ENCODE measurements around the gene TDRD1. TPM values are rescaled to one million over a fixed set of nuclear protein-coding genes. Genes with fewer than 3 reads are reported as not detected.

The TDRD1 gene
- total RNA-seq, 1 donor from 2014 or later, result 2.1 TPM

DNA sequence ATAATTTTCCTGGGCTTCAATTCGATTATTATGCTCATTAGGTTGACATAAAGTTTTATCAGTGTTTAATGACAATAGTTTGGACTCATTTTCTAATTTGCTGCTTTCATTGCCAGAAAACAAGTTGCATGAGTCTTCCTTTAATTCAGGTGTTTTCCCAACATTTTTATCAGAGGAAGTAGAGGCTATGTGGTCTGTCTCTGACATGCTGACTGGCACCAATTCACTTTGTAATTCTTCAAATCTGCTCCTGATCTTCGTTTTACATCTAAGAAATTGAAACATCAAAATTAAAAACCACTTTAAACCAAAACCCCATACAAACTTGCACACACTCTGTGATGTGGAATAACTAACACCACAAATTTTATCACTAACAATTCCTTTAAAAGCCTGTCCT, 16.1 kb upstream of the TDRD1 start:
- TF ChIP-seq, protein P1, sequence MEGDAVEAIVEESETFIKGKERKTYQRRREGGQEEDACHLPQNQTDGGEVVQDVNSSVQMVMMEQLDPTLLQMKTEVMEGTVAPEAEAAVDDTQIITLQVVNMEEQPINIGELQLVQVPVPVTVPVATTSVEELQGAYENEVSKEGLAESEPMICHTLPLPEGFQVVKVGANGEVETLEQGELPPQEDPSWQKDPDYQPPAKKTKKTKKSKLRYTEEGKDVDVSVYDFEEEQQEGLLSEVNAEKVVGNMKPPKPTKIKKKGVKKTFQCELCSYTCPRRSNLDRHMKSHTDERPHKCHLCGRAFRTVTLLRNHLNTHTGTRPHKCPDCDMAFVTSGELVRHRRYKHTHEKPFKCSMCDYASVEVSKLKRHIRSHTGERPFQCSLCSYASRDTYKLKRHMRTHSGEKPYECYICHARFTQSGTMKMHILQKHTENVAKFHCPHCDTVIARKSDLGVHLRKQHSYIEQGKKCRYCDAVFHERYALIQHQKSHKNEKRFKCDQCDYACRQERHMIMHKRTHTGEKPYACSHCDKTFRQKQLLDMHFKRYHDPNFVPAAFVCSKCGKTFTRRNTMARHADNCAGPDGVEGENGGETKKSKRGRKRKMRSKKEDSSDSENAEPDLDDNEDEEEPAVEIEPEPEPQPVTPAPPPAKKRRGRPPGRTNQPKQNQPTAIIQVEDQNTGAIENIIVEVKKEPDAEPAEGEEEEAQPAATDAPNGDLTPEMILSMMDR (IDR thresholded peaks at IDR 0.05; ENCODE audit: insufficient read depth, low read length, severe bottlenecking), result no peak
- Histone ChIP-seq H3K36me3 (ENCODE audit: control insufficient read depth, insufficient read depth, low read length) (peaks cover 1% of the 10 kb centered on the region), H3K27me3 (ENCODE audit: control insufficient read depth, insufficient read depth, low read length) (no peaks in the 10 kb centered on the region), H3K4me3 (ENCODE audit: low read depth, low read length) (no peak overlapping the region)
- DNase-seq (ENCODE audit: low read depth) (no peak), FAIRE-seq (no peak)

DNA sequence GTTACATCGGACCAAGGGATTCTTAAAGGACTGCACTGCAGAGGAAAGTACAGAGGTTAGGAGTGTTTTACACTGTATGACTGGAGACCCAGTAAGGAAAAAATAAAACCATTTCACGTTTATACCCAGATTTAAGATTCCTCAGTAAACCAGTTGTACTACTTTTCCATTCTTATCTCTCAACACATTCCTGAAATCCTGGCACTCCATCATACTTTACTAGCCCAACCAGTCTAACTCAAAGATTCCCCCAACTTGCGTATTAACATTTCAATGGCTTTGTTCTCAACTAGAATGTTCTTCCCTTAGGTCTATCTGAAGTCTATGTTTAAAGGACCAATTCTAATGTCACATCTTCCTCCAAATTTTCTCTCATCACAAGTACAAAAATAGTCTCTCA, 13.1 kb upstream of the TDRD1 start:
- peak; percentile 70 for DNase-seq (ENCODE audit: low read depth)
- FAIRE-seq, result no peak
- H3K36me3 ChIP-seq (ENCODE audit: control insufficient read depth, insufficient read depth, low read length), result peaks cover 1% of the 10 kb centered on the region

GRCh38 chr10:114166494-114166893, 12.7 kb upstream of the TDRD1 start:
- no peak overlapping the region for H3K4me3 ChIP-seq (ENCODE audit: low read depth, low read length)
- DNase-seq (ENCODE audit: low read depth), result no peak
- no peaks in the 10 kb centered on the region for H3K27me3 ChIP-seq (ENCODE audit: control insufficient read depth, insufficient read depth, low read length)
- FAIRE-seq, result no peak
- TF ChIP-seq, protein P1 (IDR thresholded peaks at IDR 0.05; ENCODE audit: insufficient read depth, low read length, severe bottlenecking), result no peak
- peaks cover 1% of the 10 kb centered on the region for H3K36me3 ChIP-seq (ENCODE audit: control insufficient read depth, insufficient read depth, low read length)

More for the DNA sequence above, 13.1 kb upstream of the TDRD1 start:
- no peaks in the 10 kb centered on the region for H3K27me3 ChIP-seq (ENCODE audit: control insufficient read depth, insufficient read depth, low read length)
- no peak overlapping the region for H3K4me3 ChIP-seq (ENCODE audit: low read depth, low read length)
- TF ChIP-seq, protein P1 (IDR thresholded peaks at IDR 0.05; ENCODE audit: insufficient read depth, low read length, severe bottlenecking), result no peak

GRCh38 chr10:114167985-114168384, 11.2 kb upstream of the TDRD1 start:
- TF ChIP-seq, protein P1 (IDR thresholded peaks at IDR 0.05; ENCODE audit: insufficient read depth, low read length, severe bottlenecking), result no peak
- H3K36me3 ChIP-seq (ENCODE audit: control insufficient read depth, insufficient read depth, low read length), result peaks cover 1% of the 10 kb centered on the region
- FAIRE-seq, result no peak

DNA sequence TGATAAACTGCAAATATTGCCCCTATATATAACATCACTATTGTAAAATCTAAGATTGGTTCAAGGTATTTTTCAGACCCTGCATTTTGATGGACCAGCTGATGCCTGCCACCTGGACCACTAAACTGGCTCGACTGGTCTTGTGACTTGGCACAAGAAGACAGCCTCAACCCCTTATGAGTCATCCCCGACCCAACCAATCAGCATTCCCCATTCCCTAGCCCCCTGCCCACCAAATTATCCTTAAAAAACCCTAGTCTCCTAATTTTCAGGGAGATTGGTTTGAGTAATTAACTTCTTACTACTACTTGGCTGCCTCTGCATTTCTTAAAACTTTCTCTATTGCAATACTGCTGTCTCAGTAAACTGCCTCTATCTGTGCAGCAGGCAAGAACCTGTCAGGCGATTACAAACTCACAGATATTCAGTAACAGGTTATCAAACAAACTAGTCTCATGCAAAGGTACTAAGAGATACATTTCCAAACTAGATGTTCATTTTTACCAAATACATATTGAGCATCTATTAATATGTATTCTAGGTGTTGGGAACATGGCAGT, 10.6 kb upstream of the TDRD1 start:
- no peaks in the 10 kb centered on the region for H3K36me3 ChIP-seq (ENCODE audit: control insufficient read depth, insufficient read depth, low read length)
- FAIRE-seq, result no peak
- no peaks in the 10 kb centered on the region for H3K27me3 ChIP-seq (ENCODE audit: control insufficient read depth, insufficient read depth, low read length)
- DNase-seq (ENCODE audit: low read depth), result no peak
- TF ChIP-seq, protein P1 (IDR thresholded peaks at IDR 0.05; ENCODE audit: insufficient read depth, low read length, severe bottlenecking), result no peak
- no peak overlapping the region for H3K4me3 ChIP-seq (ENCODE audit: low read depth, low read length)

More at GRCh38 chr10:114167985-114168384, 11.2 kb upstream of the TDRD1 start:
- no peak for DNase-seq (ENCODE audit: low read depth)
- Histone ChIP-seq H3K4me3 (ENCODE audit: low read depth, low read length) (no peak overlapping the region), H3K27me3 (ENCODE audit: control insufficient read depth, insufficient read depth, low read length) (no peaks in the 10 kb centered on the region)

DNA sequence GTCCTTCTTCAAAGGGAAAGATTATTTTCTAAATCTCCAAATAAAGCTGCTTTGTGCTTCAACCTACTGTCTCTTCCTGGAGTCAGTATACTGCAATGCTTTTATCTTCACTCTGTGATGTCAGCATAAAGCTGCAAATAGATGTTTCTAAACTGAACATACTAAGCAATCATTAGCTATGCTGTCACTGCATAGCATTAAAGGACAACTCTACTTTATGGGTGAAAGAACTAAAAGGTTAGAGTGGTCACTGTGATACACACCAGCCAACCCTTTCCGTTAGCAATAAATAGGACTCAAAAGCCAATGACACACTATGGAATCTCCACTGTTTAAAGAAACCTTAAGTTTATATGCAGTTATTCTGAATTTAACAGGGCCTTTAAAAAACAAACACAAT, 6.9 kb upstream of the TDRD1 start:
- DNase-seq (ENCODE audit: low read depth), result peak; percentile 17
- Histone ChIP-seq H3K36me3 (ENCODE audit: control insufficient read depth, insufficient read depth, low read length) (no peaks in the 10 kb centered on the region), H3K4me3 (ENCODE audit: low read depth, low read length) (peak overlapping the region; percentile 97), H3K27me3 (ENCODE audit: control insufficient read depth, insufficient read depth, low read length) (no peaks in the 10 kb centered on the region)
- TF ChIP-seq, protein P1 (IDR thresholded peaks at IDR 0.05; ENCODE audit: insufficient read depth, low read length, severe bottlenecking), result no peak
- no peak for FAIRE-seq
